Right atrium auricular region (tissue), 2 donors: ENCODE measurements around the gene CENPL. TPM values are rescaled to one million over a fixed set of nuclear protein-coding genes. Genes with fewer than 3 reads are reported as not detected.

Experiments used
- DNase-seq: peaks from one replicate; pipeline ENCODE4 v3.0.0-alpha.2; 2019; ENCODE audit warnings: low spot score
- H3K27ac ChIP-seq, 2 donors: fragments of 200-600 bp; sonication (generic); 1 replicate in 1 of 2; 2 replicates in 1 of 2; pipeline ENCODE4 v1.5.1; 2016 to 2019
- H3K27me3 ChIP-seq, 2 donors: fragments of 200-600 bp; sonication (generic); one replicate each; pipeline versions ENCODE4 v1.5.1 to v1.6.0; 2017 to 2019
- H3K36me3 ChIP-seq: fragments of 200-600 bp; sonication (generic); one replicate; pipeline ENCODE4 v1.5.1; 2016
- H3K4me1 ChIP-seq, 2 donors: fragments of 200-600 bp; sonication (generic); one replicate each; pipeline versions ENCODE4 v1.5.1 to v1.6.0; 2017 to 2019
- H3K4me3 ChIP-seq, 2 donors: fragments of 200-600 bp; sonication (generic); 1 replicate in 1 of 2; 2 replicates in 1 of 2; pipeline ENCODE4 v1.5.1; 2017 to 2019; ENCODE audit warnings: mild to moderate bottlenecking in 1 of 2, moderate library complexity in 1 of 2
- H3K9me3 ChIP-seq, 2 donors: fragments of 200-600 bp; sonication (generic); one replicate each; pipeline ENCODE4 v1.5.1; 2019
- CTCF ChIP-seq, 2 donors: fragments of 200-600 bp; sonication (generic); IDR thresholded peaks; one replicate each; pipeline ENCODE4 v1.5.1; 2019; ENCODE audit warnings: antibody characterized with exemption in 2 of 2
- total RNA-seq, 2 donors: library from RNA; depleted of rRNA; stranded (reverse); fragments of >200 nt; gene quantifications; one replicate each; pipeline ENCODE4 v1.1.0, GENCODE V29; 2016

CENPL gene
- total RNA-seq, 2 donors from 2014 or later = 1.5 to 4.2 TPM

GRCh38 chr1:173757666-173758065, 67.0 kb downstream of the CENPL start:
- H3K36me3 ChIP-seq = peaks cover 62% of the 10 kb centered on the region
- H3K27me3 ChIP-seq = no peaks in the 10 kb centered on the region
- no peak for TF ChIP-seq CTCF (IDR thresholded peaks at IDR 0.05)
- H3K4me3 ChIP-seq = no peak overlapping the region
- no peaks in the 10 kb centered on the region for H3K9me3 ChIP-seq
- DNase-seq = no peak
- no peak overlapping the region for H3K27ac ChIP-seq
- no peaks in the 10 kb centered on the region for H3K4me1 ChIP-seq

GRCh38 chr1:173753830-173754229, 70.9 kb downstream of the CENPL start:
- H3K27ac ChIP-seq = no peak overlapping the region
- TF ChIP-seq CTCF (IDR thresholded peaks at IDR 0.05) = no peak

More at GRCh38 chr1:173753830-173754229, 70.9 kb downstream of the CENPL start:
- Histone ChIP-seq H3K36me3 (peaks cover 60% of the 10 kb centered on the region), H3K4me1 (no peaks in the 10 kb centered on the region), H3K4me3 (no peak overlapping the region), H3K27me3 (no peaks in the 10 kb centered on the region), H3K9me3 (no peaks in the 10 kb centered on the region)
- DNase-seq = no peak

Other genes starting within 250 kb of the CENPL start
- under 1 TPM in 1 of 2 donors, not detected in 1; 0.24 TPM for gene SLC9C2, start 221.8 kb downstream of the CENPL start, total RNA-seq
- not detected for gene TEX50, start 189.5 kb downstream of the CENPL start, total RNA-seq
- gene ANKRD45, start 155.0 kb downstream of the CENPL start, total RNA-seq = under 1 TPM; 0.35 to 0.56 TPM
- gene KLHL20, start 109.9 kb downstream of the CENPL start, total RNA-seq = 10 to 100 TPM; 20.9 to 24.6 TPM
- gene DARS2, start 210 bp downstream of the CENPL start, total RNA-seq = 10 to 100 TPM; 11.2 to 13.9 TPM
- 100 to 1,000 TPM in 1 of 2 donors, 10 to 100 TPM in 1; 74.6 to 115 TPM for gene GAS5, start 43.1 kb upstream of the CENPL start, total RNA-seq
- 1 to 10 TPM; 5.8 to 8.8 TPM for gene ZBTB37, start 43.5 kb upstream of the CENPL start, total RNA-seq
- gene SERPINC1, start 92.4 kb upstream of the CENPL start, total RNA-seq = under 1 TPM in 1 of 2 donors, not detected in 1; 0.31 TPM
- gene RC3H1, start 197.5 kb upstream of the CENPL start, total RNA-seq = 10 to 100 TPM; 14.6 to 15.6 TPM